Stimulated activated naive CD8-positive, alpha-beta T cell treated with anti-CD3 and anti-CD28 coated beads, Interleukin-15, Interleukin-2, amounts not matched to agents 100 U/mL and 50 U/mL, for 24 hours (primary cell): ENCODE data around the gene FAM168A.

ENCODE experiments used
- ATAC-seq: fragments of 150-1000 bp; cut with Tn5 transposase; one replicate; pipeline ENCODE4 v1.10.0; 2021
- DNase-seq: peaks from one replicate; pipeline ENCODE4 v3.0.0; 2021

Gene FAM168A

DNA sequence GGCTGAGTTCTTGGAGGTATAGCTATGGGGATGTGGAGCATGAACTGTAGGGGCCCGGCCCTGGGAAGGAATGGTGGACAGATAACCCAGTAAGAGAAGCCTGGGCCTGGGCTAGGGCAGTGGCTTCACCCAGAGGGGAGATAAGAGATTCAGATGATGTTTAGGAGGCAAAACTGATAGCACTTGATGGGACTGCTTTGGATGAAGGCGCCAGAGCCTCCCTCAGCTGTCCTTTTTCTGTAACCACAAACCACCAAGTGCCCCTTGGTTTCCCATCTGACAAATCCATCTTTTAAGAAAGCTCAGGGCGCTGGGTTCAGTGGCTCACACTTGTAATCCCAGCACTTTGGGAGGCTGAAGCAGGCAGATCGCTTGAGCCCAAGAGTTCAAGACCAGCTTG, 198.3 kb downstream of the FAM168A start:
- no peak for DNase-seq

DNA sequence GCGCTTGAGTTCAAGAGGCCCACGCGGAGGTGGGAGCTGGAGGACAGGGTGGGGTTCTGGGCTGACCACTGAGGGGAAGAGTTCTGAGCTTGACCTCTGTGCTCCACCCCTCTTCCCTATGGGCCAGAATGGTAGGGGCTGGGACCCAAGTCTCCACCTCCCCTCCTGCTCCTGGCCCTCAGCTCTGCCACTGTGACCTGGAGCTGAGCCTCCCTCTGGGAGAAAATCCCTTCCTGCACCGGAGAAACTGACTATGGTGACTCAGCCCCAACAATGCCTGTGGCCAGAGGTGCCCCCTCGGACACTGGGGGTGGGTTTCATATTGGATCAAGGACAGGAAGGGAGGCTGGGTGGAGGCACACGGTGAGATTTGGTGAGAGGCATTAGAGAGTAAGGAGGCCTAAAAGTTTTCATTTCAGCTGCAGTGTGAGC, 198.7 kb downstream of the FAM168A start:
- no peak for ATAC-seq
- no peak for DNase-seq

More for the DNA sequence above, 198.3 kb downstream of the FAM168A start:
- no peak for ATAC-seq

GRCh38 chr11:73398721-73399120, 199.2 kb downstream of the FAM168A start:
- ATAC-seq: no peak
- no peak for DNase-seq

- ATAC-seq (no peak), DNase-seq (no peak)
Measured at GRCh38 chr11:73398132-73398526, 199.8 kb downstream of the FAM168A start.

- ATAC-seq (no peak), DNase-seq (no peak)
Measured at GRCh38 chr11:73397468-73398131, 200.3 kb downstream of the FAM168A start.

- no peak for DNase-seq
- ATAC-seq: no peak
Measured at GRCh38 chr11:73396985-73397384, 200.9 kb downstream of the FAM168A start.

DNA sequence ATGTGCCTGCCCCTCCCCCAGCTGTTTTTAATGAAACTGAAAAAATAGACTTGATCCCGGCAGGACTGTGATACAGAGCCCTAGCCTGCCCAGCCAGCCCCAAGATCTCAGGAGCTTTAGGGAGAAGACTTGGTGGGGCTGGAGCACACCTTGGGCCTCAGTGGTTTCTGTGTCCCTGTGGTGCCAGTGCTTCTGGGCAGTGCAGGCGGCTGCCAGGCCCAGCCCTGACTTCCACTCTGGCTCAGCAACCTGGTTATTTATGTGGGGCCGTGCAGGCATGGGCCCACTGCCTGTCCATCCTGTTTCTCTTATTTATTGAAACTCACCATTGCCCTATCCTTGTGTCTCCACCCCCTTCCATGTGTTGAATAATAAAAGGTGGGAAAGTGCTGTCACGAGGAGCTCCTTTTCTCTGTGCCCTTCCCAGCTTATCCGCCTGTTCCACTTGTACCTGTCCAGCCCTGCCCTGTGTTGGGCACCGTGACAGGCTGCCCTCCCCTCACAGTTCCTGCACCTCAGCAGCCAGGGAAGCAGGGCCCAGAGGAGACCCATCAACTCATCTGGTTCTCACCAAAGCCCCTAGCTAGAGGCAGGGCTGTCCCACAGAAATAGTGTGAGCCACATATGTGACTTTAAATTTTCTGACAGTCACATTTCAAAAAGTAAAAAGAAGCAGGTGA, 201.5 kb downstream of the FAM168A start:
- ATAC-seq (no peak), DNase-seq (no peak)

DNA sequence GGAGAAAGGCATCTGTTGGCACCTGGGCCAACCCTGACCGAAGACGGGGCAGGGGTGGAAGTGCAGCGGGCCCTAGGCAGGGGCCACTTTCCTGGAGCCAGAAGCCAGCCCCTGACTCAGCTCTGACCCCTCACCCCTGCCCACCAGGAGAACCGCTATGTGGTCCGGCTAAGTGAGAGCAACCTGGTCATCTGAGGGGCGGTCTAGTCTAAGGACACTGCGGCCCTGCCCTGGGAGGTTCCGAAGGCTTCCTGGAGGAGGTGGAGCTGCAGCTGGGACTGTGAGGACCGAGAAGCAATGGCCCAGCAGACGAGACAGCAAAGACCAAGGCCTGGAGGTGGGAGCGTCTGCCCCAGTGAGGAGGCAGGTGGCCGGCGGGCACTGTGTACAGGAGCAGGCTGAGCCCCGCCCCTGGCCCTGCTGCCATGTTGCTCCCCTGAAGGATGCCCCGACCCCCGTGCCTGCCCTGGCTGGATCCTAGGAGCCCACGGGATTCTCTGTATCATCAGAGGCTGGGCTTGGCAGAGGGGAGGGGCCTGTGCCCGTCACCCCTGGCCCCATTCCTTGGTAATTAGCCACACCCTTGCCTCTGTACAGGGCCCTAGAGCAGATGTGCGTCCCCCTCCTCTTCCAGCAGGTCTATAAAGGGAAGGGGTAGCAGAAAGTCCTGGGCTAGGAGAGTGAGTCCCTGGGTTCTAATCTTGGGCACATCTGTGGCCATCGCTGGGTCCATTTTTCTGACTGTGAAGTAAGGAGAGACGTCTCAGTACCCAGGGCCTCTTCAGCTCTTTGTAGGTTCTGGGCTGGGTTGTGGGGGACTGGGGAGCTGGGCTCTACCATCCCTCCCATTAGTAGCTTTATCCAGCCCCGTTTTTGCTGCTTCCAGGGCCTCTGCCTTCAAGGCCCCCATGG, 202.4 kb downstream of the FAM168A start:
- no peak for ATAC-seq
- no peak for DNase-seq

GRCh38 chr11:73394416-73395296, 203.3 kb downstream of the FAM168A start:
- DNase-seq (no peak), ATAC-seq (no peak)

GRCh38 chr11:73393479-73394415, 204.2 kb downstream of the FAM168A start:
- DNase-seq (peak; percentile 71), ATAC-seq (peak; percentile 67)

DNA sequence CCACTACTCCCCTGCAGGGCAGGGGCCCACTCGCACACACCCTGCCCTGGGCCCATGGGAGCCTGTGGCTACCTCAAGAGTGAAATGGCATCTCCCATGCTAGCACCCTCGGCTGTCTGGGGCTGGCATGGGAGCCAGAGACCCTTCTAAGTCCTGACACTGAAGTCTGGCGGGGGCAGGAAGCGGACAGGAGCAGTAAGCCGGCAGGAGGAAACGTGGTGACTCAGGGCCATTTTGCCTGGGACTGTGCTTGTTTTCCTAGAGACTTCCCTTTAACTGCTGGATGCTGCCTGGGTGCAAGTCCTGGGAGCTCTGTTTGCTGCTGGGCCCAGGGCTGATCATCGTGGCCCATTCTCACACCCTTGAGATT, 204.9 kb downstream of the FAM168A start:
- no peak for DNase-seq
- no peak for ATAC-seq

DNA sequence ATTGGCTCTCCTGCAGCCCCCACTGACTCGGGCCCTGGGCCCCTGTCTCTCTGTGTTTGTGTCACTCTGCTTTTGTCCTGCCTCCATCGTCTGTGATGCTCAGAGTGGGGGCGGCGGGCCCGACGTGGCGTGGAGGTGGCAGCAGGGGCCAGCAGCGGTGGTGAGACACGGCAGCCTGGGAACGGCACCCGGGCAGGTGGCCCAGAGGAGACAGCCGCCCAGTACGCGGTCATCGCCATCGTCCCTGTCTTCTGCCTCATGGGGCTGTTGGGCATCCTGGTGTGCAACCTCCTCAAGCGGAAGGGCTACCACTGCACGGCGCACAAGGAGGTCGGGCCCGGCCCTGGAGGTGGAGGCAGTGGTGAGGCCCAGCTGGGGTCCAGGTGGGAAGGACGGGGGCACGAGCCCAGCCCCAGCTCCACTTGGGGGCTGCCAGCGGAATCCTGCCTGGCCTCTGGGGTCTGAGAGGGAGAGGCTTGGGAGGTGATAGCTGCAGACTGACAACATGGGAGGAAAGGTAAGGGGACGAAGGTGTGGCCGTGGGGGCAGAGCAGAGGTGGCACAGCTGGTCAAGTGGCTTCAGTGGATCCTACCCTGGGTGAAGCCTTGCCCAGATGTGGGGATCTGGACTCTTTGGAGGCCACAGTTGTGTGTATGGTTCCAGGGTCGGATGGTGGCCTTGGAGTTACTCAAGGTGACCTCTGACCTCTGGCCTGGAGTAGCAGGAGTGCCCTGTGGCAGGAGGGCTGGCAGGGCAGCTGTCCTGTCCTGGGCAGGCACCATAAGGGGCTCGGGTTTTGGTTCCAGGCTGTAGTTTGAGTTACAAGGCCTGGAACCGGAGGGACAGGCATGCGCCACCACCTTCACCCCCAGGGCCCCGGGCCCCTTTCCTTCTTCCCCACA, 205.6 kb downstream of the FAM168A start:
- no peak for ATAC-seq
- no peak for DNase-seq

GRCh38 chr11:73391665-73392064, 206.2 kb downstream of the FAM168A start:
- ATAC-seq (no peak), DNase-seq (no peak)

GRCh38 chr11:73390601-73391565, 207.0 kb downstream of the FAM168A start:
- ATAC-seq (no peak), DNase-seq (no peak)

- ATAC-seq: no peak
- DNase-seq: no peak
Measured at GRCh38 chr11:73389916-73390315, 208.0 kb downstream of the FAM168A start.

DNA sequence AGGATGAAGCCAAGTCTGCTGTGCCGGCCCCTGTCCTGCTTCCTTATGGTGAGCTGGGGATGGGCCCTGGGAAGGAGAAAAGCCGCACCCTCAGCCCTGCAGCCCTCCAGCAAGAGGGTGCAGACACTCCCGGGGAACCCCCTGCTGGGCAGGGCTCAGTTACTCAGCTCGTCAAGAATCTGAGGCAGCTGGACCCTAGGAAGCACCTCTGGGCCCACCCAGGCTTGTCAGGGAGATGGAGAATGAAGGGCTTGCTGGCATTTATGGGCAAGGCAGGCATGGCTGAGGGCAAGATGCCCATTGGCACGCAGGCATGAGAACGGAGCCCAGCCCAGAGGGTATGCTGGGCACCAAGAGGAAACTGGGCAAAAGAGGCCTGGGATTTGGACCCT, 208.8 kb downstream of the FAM168A start:
- no peak for ATAC-seq
- DNase-seq: no peak

DNA sequence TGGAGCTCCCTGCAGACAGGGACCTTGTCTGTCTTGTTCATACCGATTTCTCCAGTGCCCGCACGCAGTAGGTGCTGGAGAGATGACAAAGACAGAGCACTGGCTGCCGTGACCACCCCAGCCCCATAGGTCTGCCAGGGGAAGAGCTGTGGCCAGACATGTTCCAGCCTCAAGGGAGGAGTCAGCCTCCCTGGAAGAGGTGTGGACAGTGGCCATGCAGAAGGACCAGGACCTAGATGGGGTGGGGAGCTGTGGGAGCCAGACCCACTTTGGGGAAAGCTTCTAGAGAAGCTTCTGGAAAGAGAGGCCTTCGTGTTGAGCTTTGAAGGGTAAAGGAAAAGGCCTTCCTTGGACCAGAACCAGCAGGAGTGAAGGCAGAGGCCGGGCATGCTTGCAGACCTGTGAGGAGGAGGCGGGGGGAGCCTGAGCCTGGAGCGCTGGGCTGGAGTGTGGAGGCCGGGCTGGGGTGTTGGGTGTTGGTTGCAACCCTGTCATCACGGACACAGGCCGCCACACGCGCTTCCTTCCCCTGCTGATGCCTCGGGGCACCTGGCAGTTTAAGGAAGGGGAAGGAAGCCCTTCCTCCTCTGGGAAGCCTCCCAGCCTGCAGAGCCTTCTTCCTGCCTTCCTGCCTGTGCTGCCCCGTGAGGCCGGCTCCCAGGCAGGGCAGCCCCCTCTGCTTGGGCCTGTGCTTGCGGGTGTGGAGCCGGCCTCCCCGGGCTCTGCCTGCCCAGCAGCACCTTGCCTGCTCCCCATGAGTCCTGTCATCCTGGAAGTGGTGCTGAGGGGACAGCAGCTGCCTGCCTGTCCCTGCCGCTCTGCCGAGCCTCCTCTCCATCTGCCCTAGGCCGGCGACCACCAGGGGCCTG, 209.4 kb downstream of the FAM168A start:
- ATAC-seq (no peak), DNase-seq (no peak)
